ENCODE data around the gene UGGT2. TPM values are rescaled to one million over a fixed set of nuclear protein-coding genes. Genes with fewer than 3 reads are reported as not detected.

The UGGT2 gene
- total and polyA plus RNA-seq, 9 of the 15 experiments (the other 6 are each of a cell fraction or from before 2014, with no cell fraction given): 3.5 to 24.5 (median 18.3) TPM

GRCh38 chr13:96020155-96020575 lies 33.0 kb downstream of the UGGT2 start:
- H3K36me3 ChIP-seq (ENCODE audit: control insufficient read depth, insufficient read depth, low read length): peaks cover 15% of the 10 kb centered on the region; the same call in 2 of the 3 replicates
- no TSS peak for BruUV-seq (replicated peaks)
- no peaks in the 10 kb centered on the region for H3K4me1 ChIP-seq (replicated peaks in 1 of 2; ENCODE audit: control insufficient read depth in 2 of 2, insufficient read depth in 2 of 2, low read length in 2 of 2)
- H2AFZ ChIP-seq (ENCODE audit: low read depth, low read length): no peak overlapping the region
- peak; percentile 49 for FAIRE-seq
- H3K27me3 ChIP-seq (ENCODE audit: control insufficient read depth in 2 of 2, insufficient read depth in 2 of 2, low read length in 2 of 2): no peaks in the 10 kb centered on the region
- POLR2A ChIA-PET: interaction anchor here (0.6 to 1.0 kb wide), 2 partner anchors 209 to 949 kb away, joined by 3 to 4 read pairs; no protein-coding TSS in a partner anchor
- H3K9me3 ChIP-seq (replicated peaks; ENCODE audit: control insufficient read depth, insufficient read depth, low read depth, low read length): no peaks in the 10 kb centered on the region
- H3K4me3 ChIP-seq: no peak overlapping the region
- WGBS (ENCODE audit: insufficient coverage, low coverage, missing lambda C conversion rate): 27% methylated on average over 3 of the region's 3 CpGs
- no peaks in the 10 kb centered on the region for H3K9me1 ChIP-seq (ENCODE audit: control insufficient read depth, insufficient read depth, low read length)
- ATAC-seq: peak; percentile 93
- intact Hi-C loops (cut with micrococcal nuclease): loop anchor here (1.0 to 10.0 kb wide), 4 partner anchors 57 to 945 kb away; no protein-coding TSS in a partner anchor
- H3K9ac ChIP-seq (ENCODE audit: insufficient read depth in 1 of 2, low read depth in 2 of 2, low read length in 2 of 2): no peak overlapping the region
- in situ Hi-C loops (cut with MboI): no loop called here
- H4K20me1 ChIP-seq (replicated peaks; ENCODE audit: control insufficient read depth, insufficient read depth, low read length): no peaks in the 10 kb centered on the region
- DNase-seq (ENCODE audit: extremely low read depth in 1 of 4, low spot score in 3 of 4): peak; percentile 11 to 56 (median 26)
- CTCF ChIA-PET (ENCODE audit: low intra/inter-chr PET ratio): interaction anchor here (1.2 to 1.9 kb wide), 4 partner anchors 56 to 947 kb away, joined by 4 to 6 read pairs (median 4); no protein-coding TSS in a partner anchor
- H3K27ac ChIP-seq (ENCODE audit: extremely low read depth, low read depth, low read length): no peak overlapping the region
- no peaks in the 10 kb centered on the region for H3K79me2 ChIP-seq (ENCODE audit: control insufficient read depth, insufficient read depth, low read length)
- H3K4me2 ChIP-seq (ENCODE audit: insufficient read depth, low read length): no peak overlapping the region
- TF ChIP-seq CBX8 (IDR thresholded peaks at IDR 0.05; ENCODE audit: borderline replicate concordance, extremely low read depth, low read depth, low read length, poor library complexity, severe bottlenecking) (no peak), TCFL5 (CRISPR knock-in tag; conservative IDR thresholded peaks at IDR 0.05) (no peak), SMC3 (conservative IDR thresholded peaks at IDR 0.05; ENCODE audit: insufficient read depth, low read depth, low read length) (0 out of 2 replicates have a peak, but pooled peaks have one; percentile 25), BRF2 (IDR thresholded peaks at IDR 0.05; ENCODE audit: borderline replicate concordance, insufficient read depth, insufficient read length) (no peak), RAD21 (CRISPR knock-in tag; conservative IDR thresholded peaks at IDR 0.05 in 1 of 2, IDR thresholded peaks at IDR 0.05 in 1 of 2) (peak; percentile 54 to 64), TCF7L2 (IDR thresholded peaks at IDR 0.05; ENCODE audit: low read depth, low read length) (no peak), ZNF253 (CRISPR knock-in tag; conservative IDR thresholded peaks at IDR 0.05) (no peak), MEIS2 (IDR thresholded peaks at IDR 0.05; ENCODE audit: partially characterized antibody) (no peak), CSDE1 (IDR thresholded peaks at IDR 0.05) (no peak), RFX5 (IDR thresholded peaks at IDR 0.05; ENCODE audit: low read depth, low read length) (no peak), ZNF518B (CRISPR knock-in tag; IDR thresholded peaks at IDR 0.05) (no peak)
